HCT116 (cell line): ENCODE results near the gene GPR37L1. TPM values are rescaled to one million over a fixed set of nuclear protein-coding genes. Genes with fewer than 3 reads are reported as not detected.

ENCODE experiments used
- ATAC-seq: fragments of 200-7000 bp; cut with Tn5 transposase; 2 replicates; pipeline ENCODE4 v1.9.1; 2020; ENCODE audit warnings: mild to moderate bottlenecking, moderate library complexity
- BruUV-seq: library from RNA; stranded (reverse); fragments of 400-500 nt; replicated peaks from 2 replicates; lab custom pipeline; 2021; lab: Mats Ljungman, UMichigan
- CTCF ChIA-PET: fragments of 300-600 bp; sonication (Branson Sonifier 250); formaldehyde crosslinking; loops from one replicate; lab custom pipeline; 2021; ENCODE audit warnings: antibody characterized with exemption; lab: Charles Lee
- POLR2A ChIA-PET: fragments of 300-600, 350-600 bp; sonication (Branson Sonifier 250); formaldehyde crosslinking; loops from one replicate; lab custom pipeline; 2021; ENCODE audit warnings: antibody characterized with exemption; lab: Charles Lee
- RAD21 ChIA-PET, 2 experiments: fragments of 300-600 bp; sonication (Branson Sonifier 250); formaldehyde crosslinking; loops; one replicate each; lab custom pipeline; 2023; ENCODE audit warnings: low total read pairs in 2 of 2; ENCODE audit not compliant: uncharacterized antibody in 2 of 2, unreplicated experiment in 2 of 2, low non-redundant PET in 1 of 2; lab: Charles Lee
- DNase-seq: peaks from one replicate; pipeline ENCODE4 v3.0.0-alpha.2; 2010; ENCODE audit warnings: low read depth, low spot score
- H2AFZ ChIP-seq: fragments of 200-600 bp; shearing (Covaris generic), sonication (generic); 2 replicates; pipeline ENCODE4 v1.6.1; 2017; ENCODE audit warnings: low read depth, mixed run types, mixed read lengths, antibody characterized with exemption, low read length; ENCODE audit not compliant: poor library complexity, severe bottlenecking
- H3K27ac ChIP-seq: 2 replicates; pipeline ENCODE4 v1.5.1; 2012; ENCODE audit warnings: low read depth, low read length
- H3K27me3 ChIP-seq: fragments of 200-600 bp; sonication (generic); 2 replicates; pipeline ENCODE4 v1.6.1; 2016; ENCODE audit warnings: mixed run types, low read length, mixed read lengths; ENCODE audit not compliant: insufficient read depth
- H3K36me3 ChIP-seq, 2 experiments: fragments of 200-500 bp in 1 of 2; fragments of 200-600 bp in 1 of 2; sonication (Bioruptor generic) in 1 of 2; sonication (generic) in 1 of 2; 2 replicates each; pipeline versions ENCODE4 v1.5.1 to v1.6.1; 2014 to 2016; ENCODE audit warnings: low read length in 2 of 2, inconsistent platforms in 1 of 2, mixed read lengths in 1 of 2, mixed run types in 1 of 2; ENCODE audit not compliant: insufficient read depth in 2 of 2, control insufficient read depth in 1 of 2
- H3K4me1 ChIP-seq, 2 experiments: fragments of 200-600 bp in 1 of 2; sonication (generic) in 1 of 2; 2 replicates each; pipeline versions ENCODE4 v1.5.1 to v1.6.1; 2012 to 2017; ENCODE audit warnings: low read length in 2 of 2, inconsistent platforms in 1 of 2, mild to moderate bottlenecking in 1 of 2, mixed read lengths in 1 of 2, mixed run types in 1 of 2, moderate library complexity in 1 of 2; ENCODE audit not compliant: insufficient read depth in 2 of 2, control insufficient read depth in 1 of 2
- H3K4me2 ChIP-seq: fragments of 200-600 bp; sonication (generic); 2 replicates; pipeline ENCODE4 v1.6.1; 2017; ENCODE audit warnings: mixed run types, low read length, mixed read lengths
- H3K4me3 ChIP-seq, 2 experiments: fragments of 200-600 bp in 1 of 2; sonication (generic) in 1 of 2; replicated peaks in 1 of 2; 2 replicates each; pipeline ENCODE4 v1.5.1; 2011 to 2016; ENCODE audit warnings: low read length in 2 of 2, control low read depth in 1 of 2, low read depth in 1 of 2, mild to moderate bottlenecking in 1 of 2, mixed read lengths in 1 of 2, mixed run types in 1 of 2
- H3K79me2 ChIP-seq: fragments of 200-600 bp; sonication (generic); 2 replicates; pipeline ENCODE4 v1.6.1; 2017; ENCODE audit warnings: mild to moderate bottlenecking, mixed run types, low read length, moderate library complexity, mixed read lengths; ENCODE audit not compliant: insufficient read depth
- H3K9ac ChIP-seq: fragments of 200-600 bp; sonication (generic); 2 replicates; pipeline ENCODE4 v1.6.1; 2016; ENCODE audit warnings: low read length, mixed read lengths
- H3K9me2 ChIP-seq: fragments of 200-600 bp; sonication (generic), shearing (Covaris generic); 2 replicates; pipeline ENCODE4 v1.6.1; 2017; ENCODE audit warnings: mixed run types, mild to moderate bottlenecking, moderate library complexity; ENCODE audit not compliant: insufficient read depth
- H3K9me3 ChIP-seq, 2 experiments: fragments of 200-500 bp in 1 of 2; fragments of 200-600 bp in 1 of 2; sonication (Bioruptor generic) in 1 of 2; sonication (generic) in 1 of 2; 2 replicates each; pipeline ENCODE4 v1.6.1; 2014 to 2017; ENCODE audit warnings: low read length in 2 of 2, mixed read lengths in 2 of 2, inconsistent platforms in 1 of 2, low read depth in 1 of 2, mild to moderate bottlenecking in 1 of 2, mixed run types in 1 of 2, moderate library complexity in 1 of 2; ENCODE audit not compliant: control insufficient read depth in 1 of 2, insufficient read depth in 1 of 2
- H4K20me1 ChIP-seq: fragments of 200-600 bp; sonication (generic), shearing (Covaris generic); 2 replicates; pipeline ENCODE4 v1.6.1; 2017; ENCODE audit warnings: mixed run types, mild to moderate bottlenecking, moderate library complexity; ENCODE audit not compliant: insufficient read depth
- CEBPB ChIP-seq: IDR thresholded peaks from 2 replicates; pipeline ENCODE4 v1.6.1; 2012; ENCODE audit warnings: low read depth
- EGR1 ChIP-seq: IDR thresholded peaks from 2 replicates; pipeline ENCODE4 v1.6.1; 2012; ENCODE audit warnings: low read depth
- ELF1 ChIP-seq: IDR thresholded peaks from 2 replicates; pipeline ENCODE4 v1.6.1; 2012; ENCODE audit warnings: low read depth, borderline replicate concordance
- EZH2 ChIP-seq: fragments of 200-600 bp; sonication (generic); IDR thresholded peaks from 2 replicates; pipeline ENCODE4 v1.6.1; 2017; ENCODE audit warnings: antibody characterized with exemption, mixed run types
- EZH2phosphoT487 ChIP-seq: fragments of 200-600 bp; IDR thresholded peaks from 2 replicates; pipeline ENCODE4 v1.6.1; 2018; ENCODE audit warnings: antibody characterized with exemption, borderline replicate concordance
- FOSL1 ChIP-seq: IDR thresholded peaks from 2 replicates; pipeline ENCODE4 v1.6.1; 2012; ENCODE audit warnings: low read depth
- JUND ChIP-seq: IDR thresholded peaks from 2 replicates; pipeline ENCODE4 v1.6.1; 2012
- POLR2A ChIP-seq: IDR thresholded peaks from 2 replicates; pipeline ENCODE4 v1.7.0; 2011; ENCODE audit warnings: borderline replicate concordance; ENCODE audit not compliant: insufficient read depth, insufficient read length; ENCODE audit errors: extremely low read depth
- RAD21 ChIP-seq: IDR thresholded peaks from 2 replicates; pipeline ENCODE4 v1.6.1; 2012; ENCODE audit warnings: low read depth, mild to moderate bottlenecking
- SIN3A ChIP-seq: IDR thresholded peaks from 2 replicates; pipeline ENCODE4 v1.6.1; 2012; ENCODE audit warnings: low read depth
- SP1 ChIP-seq: IDR thresholded peaks from 2 replicates; pipeline ENCODE4 v1.6.1; 2012; ENCODE audit warnings: low read depth
- SRF ChIP-seq: IDR thresholded peaks from 2 replicates; pipeline ENCODE4 v1.6.1; 2012; ENCODE audit warnings: low read depth
- TCF7L2 ChIP-seq: IDR thresholded peaks from 2 replicates; pipeline ENCODE4 v1.7.0; 2011; ENCODE audit warnings: borderline replicate concordance, inconsistent platforms; ENCODE audit not compliant: insufficient read depth, insufficient read length; ENCODE audit errors: extremely low read depth
- ZFX ChIP-seq: fragments of 450-650 bp; IDR thresholded peaks from 2 replicates; pipeline ENCODE4 v1.6.1; 2017
- intact Hi-C: fragments of 100-400 bp; cut with micrococcal nuclease; formaldehyde crosslinking; loops from 2 replicates; pipeline ENCODE4 v1.10.0; 2022
- total RNA-seq: library from RNA; stranded (reverse); gene quantifications from one replicate; pipeline ENCODE4 v1.2.1, GENCODE V29; 2021; ENCODE audit not compliant: unreplicated experiment
- TF ChIP-seq, protein P1 (sequence below): IDR thresholded peaks from 2 replicates; pipeline ENCODE4 v1.6.1; 2011; ENCODE audit warnings: mild to moderate bottlenecking, low read length, moderate library complexity; ENCODE audit not compliant: insufficient replicate concordance; ENCODE audit errors: extremely low read depth
- TF ChIP-seq, protein P2 (sequence below): IDR thresholded peaks from 2 replicates; pipeline ENCODE4 v1.6.1; 2012
- TF ChIP-seq, protein P3 (sequence below), 3 experiments: fragments of 200-600 bp in 1 of 3; sonication (generic) in 1 of 3; IDR thresholded peaks in 2 of 3; conservative IDR thresholded peaks in 1 of 3; 2 replicates each; pipeline ENCODE4 v1.5.1; 2012 to 2017; ENCODE audit warnings: low read depth in 2 of 3, low read length in 2 of 3, antibody characterized with exemption in 1 of 3, borderline replicate concordance in 1 of 3, control low read depth in 1 of 3, mild to moderate bottlenecking in 1 of 3, mixed read lengths in 1 of 3, mixed run types in 1 of 3, moderate library complexity in 1 of 3; ENCODE audit not compliant: insufficient read depth in 1 of 3

The GPR37L1 gene
- total RNA-seq, 1 experiment from 2014 or later: 0.10 TPM

DNA sequence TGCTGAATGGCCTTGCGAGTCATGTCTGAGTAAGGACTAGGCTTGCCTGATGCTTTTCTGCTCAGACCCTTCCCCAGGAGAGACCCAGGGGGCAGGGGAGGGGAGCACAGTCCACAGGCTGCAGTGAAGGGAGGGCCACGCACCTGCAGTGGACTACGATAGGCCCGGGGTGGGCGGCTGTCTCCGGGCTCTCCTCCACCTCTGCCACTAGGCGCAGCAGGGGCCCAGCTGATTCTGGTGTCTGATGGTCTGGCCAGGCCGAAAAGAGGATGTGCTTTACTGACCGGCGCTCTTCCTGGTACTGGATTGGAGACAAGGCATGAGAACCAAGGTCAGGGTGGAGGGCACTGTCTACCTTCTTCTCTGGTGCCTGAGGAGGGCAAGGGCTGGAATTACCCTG is 29.7 kb downstream of the GPR37L1 start:
- no peak for DNase-seq
- Histone ChIP-seq H3K36me3 (no peaks in the 10 kb centered on the region), H3K4me3 (no peak overlapping the region), H3K27ac (no peak overlapping the region), H3K9me3 (no peaks in the 10 kb centered on the region), H3K79me2 (no peaks in the 10 kb centered on the region), H3K9ac (no peak overlapping the region), H2AFZ (no peak overlapping the region), H4K20me1 (no peaks in the 10 kb centered on the region), H3K4me2 (no peak overlapping the region), H3K27me3 (no peaks in the 10 kb centered on the region), H3K4me1 (peaks cover 10 to 15% of the 10 kb centered on the region in 2 experiments; a peak in 3 of 4 replicates), H3K9me2 (no peaks in the 10 kb centered on the region)
- ChIA-PET RAD21 (no interaction called here), CTCF (no interaction called here), POLR2A (no interaction called here)
- intact Hi-C loops: no loop called here
- TF ChIP-seq TCF7L2 (no peak), SIN3A (no peak), ZFX (no peak), FOSL1 (no peak), RAD21 (no peak), SRF (no peak), JUND (no peak), SP1 (no peak), EZH2 (no peak), ELF1 (no peak), POLR2A (no peak), EZH2phosphoT487 (no peak), EGR1 (no peak), CEBPB (no peak)
- TF ChIP-seq, protein P1, sequence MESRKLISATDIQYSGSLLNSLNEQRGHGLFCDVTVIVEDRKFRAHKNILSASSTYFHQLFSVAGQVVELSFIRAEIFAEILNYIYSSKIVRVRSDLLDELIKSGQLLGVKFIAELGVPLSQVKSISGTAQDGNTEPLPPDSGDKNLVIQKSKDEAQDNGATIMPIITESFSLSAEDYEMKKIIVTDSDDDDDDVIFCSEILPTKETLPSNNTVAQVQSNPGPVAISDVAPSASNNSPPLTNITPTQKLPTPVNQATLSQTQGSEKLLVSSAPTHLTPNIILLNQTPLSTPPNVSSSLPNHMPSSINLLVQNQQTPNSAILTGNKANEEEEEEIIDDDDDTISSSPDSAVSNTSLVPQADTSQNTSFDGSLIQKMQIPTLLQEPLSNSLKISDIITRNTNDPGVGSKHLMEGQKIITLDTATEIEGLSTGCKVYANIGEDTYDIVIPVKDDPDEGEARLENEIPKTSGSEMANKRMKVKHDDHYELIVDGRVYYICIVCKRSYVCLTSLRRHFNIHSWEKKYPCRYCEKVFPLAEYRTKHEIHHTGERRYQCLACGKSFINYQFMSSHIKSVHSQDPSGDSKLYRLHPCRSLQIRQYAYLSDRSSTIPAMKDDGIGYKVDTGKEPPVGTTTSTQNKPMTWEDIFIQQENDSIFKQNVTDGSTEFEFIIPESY: no peak
- TF ChIP-seq, protein P2, sequence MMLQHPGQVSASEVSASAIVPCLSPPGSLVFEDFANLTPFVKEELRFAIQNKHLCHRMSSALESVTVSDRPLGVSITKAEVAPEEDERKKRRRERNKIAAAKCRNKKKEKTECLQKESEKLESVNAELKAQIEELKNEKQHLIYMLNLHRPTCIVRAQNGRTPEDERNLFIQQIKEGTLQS: no peak
- TF ChIP-seq, protein P3, sequence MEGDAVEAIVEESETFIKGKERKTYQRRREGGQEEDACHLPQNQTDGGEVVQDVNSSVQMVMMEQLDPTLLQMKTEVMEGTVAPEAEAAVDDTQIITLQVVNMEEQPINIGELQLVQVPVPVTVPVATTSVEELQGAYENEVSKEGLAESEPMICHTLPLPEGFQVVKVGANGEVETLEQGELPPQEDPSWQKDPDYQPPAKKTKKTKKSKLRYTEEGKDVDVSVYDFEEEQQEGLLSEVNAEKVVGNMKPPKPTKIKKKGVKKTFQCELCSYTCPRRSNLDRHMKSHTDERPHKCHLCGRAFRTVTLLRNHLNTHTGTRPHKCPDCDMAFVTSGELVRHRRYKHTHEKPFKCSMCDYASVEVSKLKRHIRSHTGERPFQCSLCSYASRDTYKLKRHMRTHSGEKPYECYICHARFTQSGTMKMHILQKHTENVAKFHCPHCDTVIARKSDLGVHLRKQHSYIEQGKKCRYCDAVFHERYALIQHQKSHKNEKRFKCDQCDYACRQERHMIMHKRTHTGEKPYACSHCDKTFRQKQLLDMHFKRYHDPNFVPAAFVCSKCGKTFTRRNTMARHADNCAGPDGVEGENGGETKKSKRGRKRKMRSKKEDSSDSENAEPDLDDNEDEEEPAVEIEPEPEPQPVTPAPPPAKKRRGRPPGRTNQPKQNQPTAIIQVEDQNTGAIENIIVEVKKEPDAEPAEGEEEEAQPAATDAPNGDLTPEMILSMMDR (IDR thresholded peaks at IDR 0.05 in 2 of 3, conservative IDR thresholded peaks at IDR 0.05 in 1 of 3; ENCODE audit: borderline replicate concordance in 1 of 3, insufficient read depth in 1 of 3, low read depth in 2 of 3, low read length in 2 of 3): no peak
- no TSS peak for BruUV-seq
- no peak for ATAC-seq
